ENCODE measurements around the gene OBSL1. TPM values are rescaled to one million over a fixed set of nuclear protein-coding genes. Genes with fewer than 3 reads are reported as not detected.

OBSL1 gene
- polyA plus RNA-seq, 3 donors = 0.09 TPM; not detected in 2

DNA sequence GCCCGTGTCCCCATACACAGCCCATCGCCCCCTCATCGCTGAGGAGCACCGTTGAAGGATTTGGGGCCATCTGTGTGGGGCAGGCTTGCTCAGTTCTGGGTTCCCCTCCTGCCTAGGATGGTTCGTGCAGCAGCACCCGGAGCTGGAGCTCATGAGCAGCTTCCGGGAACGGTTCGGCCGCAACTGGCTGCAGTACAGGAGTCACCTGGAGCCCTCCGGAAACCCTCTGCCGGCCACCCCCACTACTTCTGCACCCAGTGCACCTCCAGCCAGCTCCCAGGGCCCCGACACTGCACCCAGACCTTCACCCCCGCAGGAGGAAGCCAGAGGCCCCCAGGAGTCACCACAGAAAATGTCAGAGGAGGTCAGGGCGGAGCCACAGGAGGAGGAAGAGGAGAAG, 36.6 kb upstream of the OBSL1 start:
- intact Hi-C loops (cut with micrococcal nuclease) = loop anchor here in 1 of 2 donors (10.0 kb wide), 1 partner anchor 433 kb away; the partner anchor contains the start of genes CNPPD1, RETREG2 and SLC23A3
- no peaks in the 10 kb centered on the region for H3K27me3 ChIP-seq (ENCODE audit: control insufficient read depth in 2 of 2, insufficient read depth in 2 of 2, low read length in 2 of 2)
- peaks cover 71 to 80% of the 10 kb centered on the region in 2 donors for H3K36me3 ChIP-seq (replicated peaks in 1 of 2; ENCODE audit: control insufficient read depth in 1 of 2, insufficient read depth in 2 of 2, low read length in 2 of 2)
- H3K9me3 Mint-ChIP-seq = no peaks in the 10 kb centered on the region
- H3K27ac Mint-ChIP-seq = peak overlapping the region in 2 of 7 donors; percentile 60 to 67
- H2AFZ ChIP-seq (ENCODE audit: insufficient read depth, low read depth, low read length, poor library complexity, severe bottlenecking) = no peak overlapping the region
- H3K36me3 Mint-ChIP-seq = peaks cover 80 to 88% of the 10 kb centered on the region in 2 donors
- H3K4me2 ChIP-seq (replicated peaks; ENCODE audit: extremely low read depth, low read length, poor library complexity, severe bottlenecking) = no peak overlapping the region
- no peak overlapping the region for H3K4me3 ChIP-seq (replicated peaks in 1 of 3; ENCODE audit: low read depth in 2 of 3, low read length in 3 of 3)
- no peaks in the 10 kb centered on the region for H3K79me2 ChIP-seq (ENCODE audit: insufficient read depth, low read length)
- H3K4me3 Mint-ChIP-seq = no peak overlapping the region
- peaks cover 21% of the 10 kb centered on the region for H3K4me1 Mint-ChIP-seq
- H3K4me1 ChIP-seq (ENCODE audit: control insufficient read depth in 1 of 2, insufficient read depth in 2 of 2, low read length in 2 of 2) = peaks cover 18 to 19% of the 10 kb centered on the region in 2 donors
- H3K9ac ChIP-seq (ENCODE audit: insufficient read depth, low read length, poor library complexity, severe bottlenecking) = no peak overlapping the region
- TF ChIP-seq, protein P1, sequence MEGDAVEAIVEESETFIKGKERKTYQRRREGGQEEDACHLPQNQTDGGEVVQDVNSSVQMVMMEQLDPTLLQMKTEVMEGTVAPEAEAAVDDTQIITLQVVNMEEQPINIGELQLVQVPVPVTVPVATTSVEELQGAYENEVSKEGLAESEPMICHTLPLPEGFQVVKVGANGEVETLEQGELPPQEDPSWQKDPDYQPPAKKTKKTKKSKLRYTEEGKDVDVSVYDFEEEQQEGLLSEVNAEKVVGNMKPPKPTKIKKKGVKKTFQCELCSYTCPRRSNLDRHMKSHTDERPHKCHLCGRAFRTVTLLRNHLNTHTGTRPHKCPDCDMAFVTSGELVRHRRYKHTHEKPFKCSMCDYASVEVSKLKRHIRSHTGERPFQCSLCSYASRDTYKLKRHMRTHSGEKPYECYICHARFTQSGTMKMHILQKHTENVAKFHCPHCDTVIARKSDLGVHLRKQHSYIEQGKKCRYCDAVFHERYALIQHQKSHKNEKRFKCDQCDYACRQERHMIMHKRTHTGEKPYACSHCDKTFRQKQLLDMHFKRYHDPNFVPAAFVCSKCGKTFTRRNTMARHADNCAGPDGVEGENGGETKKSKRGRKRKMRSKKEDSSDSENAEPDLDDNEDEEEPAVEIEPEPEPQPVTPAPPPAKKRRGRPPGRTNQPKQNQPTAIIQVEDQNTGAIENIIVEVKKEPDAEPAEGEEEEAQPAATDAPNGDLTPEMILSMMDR (IDR thresholded peaks at IDR 0.05) = no peak
- no peaks in the 10 kb centered on the region for H4K20me1 ChIP-seq (ENCODE audit: insufficient read depth, low read length)
- DNase-seq = no peak
- H3K27me3 Mint-ChIP-seq (ENCODE audit: low read depth in 3 of 3) = no peaks in the 10 kb centered on the region
- 88% methylated on average over 11 of the region's 15 CpGs for WGBS (ENCODE audit: insufficient coverage)
- no peaks in the 10 kb centered on the region for H3K9me3 ChIP-seq (replicated peaks in 1 of 2; ENCODE audit: control insufficient read depth in 1 of 2, insufficient read depth in 1 of 2, low read length in 2 of 2)
- H3K27ac ChIP-seq (ENCODE audit: low read depth in 1 of 2, low read length in 2 of 2) = no peak overlapping the region

DNA sequence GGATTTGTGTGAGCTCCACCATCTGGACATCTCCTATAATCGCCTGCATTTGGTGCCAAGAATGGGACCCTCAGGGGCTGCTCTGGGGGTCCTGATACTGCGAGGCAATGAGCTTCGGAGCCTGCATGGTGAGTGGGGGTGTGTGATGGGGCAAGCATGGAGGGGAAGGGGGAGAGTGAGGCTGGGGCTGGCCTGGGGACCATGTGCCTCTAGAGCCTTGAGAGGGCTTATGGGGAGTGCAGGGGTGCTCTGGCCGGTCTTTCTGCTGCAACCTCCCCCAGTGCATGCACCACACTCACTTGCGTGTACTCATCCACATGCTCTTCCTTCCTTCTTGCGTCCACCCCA, 34.2 kb upstream of the OBSL1 start:
- Histone ChIP-seq H3K79me2 (ENCODE audit: insufficient read depth, low read length) (no peaks in the 10 kb centered on the region), H3K27ac (ENCODE audit: low read depth in 1 of 2, low read length in 2 of 2) (peak overlapping the region in 1 of 2 donors; percentile 3), H4K20me1 (ENCODE audit: insufficient read depth, low read length) (no peaks in the 10 kb centered on the region), H3K4me3 (replicated peaks in 1 of 3; ENCODE audit: low read depth in 2 of 3, low read length in 3 of 3) (no peak overlapping the region), H3K27me3 (ENCODE audit: control insufficient read depth in 2 of 2, insufficient read depth in 2 of 2, low read length in 2 of 2) (no peaks in the 10 kb centered on the region), H3K9ac (ENCODE audit: insufficient read depth, low read length, poor library complexity, severe bottlenecking) (no peak overlapping the region), H3K36me3 (replicated peaks in 1 of 2; ENCODE audit: control insufficient read depth in 1 of 2, insufficient read depth in 2 of 2, low read length in 2 of 2) (peaks cover 71 to 80% of the 10 kb centered on the region in 2 donors), H3K9me3 (replicated peaks in 1 of 2; ENCODE audit: control insufficient read depth in 1 of 2, insufficient read depth in 1 of 2, low read length in 2 of 2) (no peaks in the 10 kb centered on the region), H2AFZ (ENCODE audit: insufficient read depth, low read depth, low read length, poor library complexity, severe bottlenecking) (no peak overlapping the region), H3K4me2 (replicated peaks; ENCODE audit: extremely low read depth, low read length, poor library complexity, severe bottlenecking) (no peak overlapping the region), H3K4me1 (ENCODE audit: control insufficient read depth in 1 of 2, insufficient read depth in 2 of 2, low read length in 2 of 2) (peaks cover 18 to 19% of the 10 kb centered on the region in 2 donors)
- no peaks in the 10 kb centered on the region for H3K27me3 Mint-ChIP-seq (ENCODE audit: low read depth in 3 of 3)
- WGBS (ENCODE audit: insufficient coverage) = 100% methylated on average over 6 of the region's 6 CpGs
- no peak overlapping the region for H3K27ac Mint-ChIP-seq
- H3K4me3 Mint-ChIP-seq = no peak overlapping the region
- H3K4me1 Mint-ChIP-seq = peaks cover 15% of the 10 kb centered on the region
- H3K9me3 Mint-ChIP-seq = no peaks in the 10 kb centered on the region
- intact Hi-C loops (cut with micrococcal nuclease) = loop anchor here in 1 of 2 donors (10.0 kb wide), 1 partner anchor 431 kb away; the partner anchor contains the start of genes CNPPD1, RETREG2 and SLC23A3
- no peak for DNase-seq
- H3K36me3 Mint-ChIP-seq = peaks cover 79 to 86% of the 10 kb centered on the region in 2 donors
- TF ChIP-seq, protein P1 (IDR thresholded peaks at IDR 0.05) = no peak

All from CD14-positive monocyte (primary cell).